Stimulated activated CD8-positive, alpha-beta memory T cell treated with anti-CD3 and anti-CD28 coated beads, Interleukin-7, amount 100 ng/mL, for 24 hours (primary cell): ENCODE data around the gene MACIR.

Experiments
- DNase-seq: peaks from one replicate; pipeline ENCODE4 v3.0.0-alpha.2; 2020; ENCODE audit warnings: low read depth

Gene MACIR

GRCh38 chr5:103245761-103246160 is 12.8 kb upstream of the MACIR start:
- no peak for DNase-seq

DNA sequence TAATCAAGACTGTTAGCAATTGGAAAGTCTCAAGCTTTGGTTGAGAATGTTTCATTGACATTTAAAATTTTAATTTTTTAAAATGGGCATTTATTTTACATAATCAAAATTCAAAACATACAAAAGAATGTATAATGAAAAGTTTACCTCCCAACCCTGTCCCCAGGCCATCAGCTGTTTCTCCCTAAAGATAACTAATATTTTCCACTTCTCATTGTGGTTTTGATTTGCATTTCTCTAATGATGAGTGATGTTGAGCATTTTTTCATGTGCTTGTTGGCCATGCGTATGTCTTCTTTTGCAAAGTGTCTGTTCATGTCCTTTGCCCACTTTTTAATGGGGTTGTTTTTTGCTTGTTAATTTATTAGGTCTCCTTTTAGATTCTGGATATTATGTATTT is 11.4 kb upstream of the MACIR start:
- DNase-seq = no peak

- no peak for DNase-seq
Measured at GRCh38 chr5:103249068-103249467, 9.5 kb upstream of the MACIR start.

DNA sequence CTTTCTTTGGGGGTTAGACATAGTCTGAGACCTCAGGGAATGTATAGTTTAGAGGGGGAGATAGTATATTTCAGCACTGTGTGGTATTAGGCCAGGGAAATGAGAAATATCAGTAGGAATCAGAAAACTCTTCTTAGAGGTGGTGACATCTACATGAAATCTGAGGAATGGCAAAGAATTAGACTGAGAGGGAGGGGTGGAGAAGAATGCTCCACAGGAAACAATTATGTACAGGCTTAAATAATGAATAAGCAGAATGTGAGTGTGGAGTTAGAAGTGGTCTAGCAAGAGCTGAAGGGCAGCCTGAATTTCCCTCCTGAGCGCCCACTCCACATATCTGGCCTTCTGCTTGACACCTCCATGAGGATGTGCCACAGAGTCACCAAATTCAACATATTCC is 3.6 kb upstream of the MACIR start:
- DNase-seq = no peak

GRCh38 chr5:103255691-103256090 is 2.9 kb upstream of the MACIR start:
- DNase-seq = no peak

- DNase-seq = no peak
Measured at GRCh38 chr5:103256178-103256577, 2.4 kb upstream of the MACIR start.

GRCh38 chr5:103258957-103259704 is 568 bp downstream of the MACIR start:
- peak; percentile 19 for DNase-seq

GRCh38 chr5:103259705-103260355 is 1.3 kb downstream of the MACIR start:
- DNase-seq = no peak

- DNase-seq = no peak
Measured at GRCh38 chr5:103260951-103261350, 2.4 kb downstream of the MACIR start.

DNA sequence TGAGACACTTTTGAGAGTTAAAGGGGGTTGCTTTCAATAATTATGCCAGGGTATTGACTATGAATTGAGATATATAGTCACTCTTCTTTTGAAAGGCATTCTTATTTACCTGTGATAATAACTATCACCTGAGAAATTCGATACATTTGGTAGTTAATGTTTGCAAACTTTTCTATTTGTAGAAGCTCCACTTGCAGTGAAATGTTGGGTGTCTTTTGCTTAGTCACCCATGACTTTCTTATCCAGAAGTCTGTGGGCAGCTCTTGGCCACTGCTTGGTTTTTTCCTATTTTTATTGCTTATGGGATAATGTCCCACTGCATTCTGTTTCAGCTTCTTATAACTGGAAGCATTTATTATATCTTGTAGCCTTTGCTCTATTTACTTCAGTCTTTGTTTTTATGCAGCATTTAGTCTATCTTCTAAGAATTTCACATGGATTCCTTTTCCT is 3.9 kb downstream of the MACIR start:
- no peak for DNase-seq

DNA sequence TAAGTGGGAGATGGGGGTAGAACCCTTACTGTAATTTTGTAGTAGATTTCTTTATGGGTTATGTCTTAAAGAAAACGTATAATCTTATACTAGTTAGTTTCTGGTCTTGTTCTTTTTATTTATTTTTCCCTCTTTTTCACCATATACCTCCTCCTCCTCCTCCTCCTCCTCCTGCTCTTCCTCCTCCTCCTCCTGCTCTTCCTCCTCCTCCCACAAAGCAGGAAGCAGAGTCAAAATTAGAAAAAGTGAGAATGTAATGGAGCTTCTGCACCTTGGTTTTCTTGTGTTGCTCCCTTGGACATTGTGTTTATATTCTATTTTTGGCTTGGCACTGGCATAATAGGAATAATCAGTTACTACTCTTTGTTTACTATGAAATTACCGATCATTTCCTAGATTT is 4.5 kb downstream of the MACIR start:
- no peak for DNase-seq

- DNase-seq = no peak
Measured at GRCh38 chr5:103264508-103264907, 5.9 kb downstream of the MACIR start.

GRCh38 chr5:103270581-103270980 is 12.0 kb downstream of the MACIR start:
- DNase-seq = no peak

- DNase-seq = no peak
Measured at GRCh38 chr5:103271570-103272289, 13.2 kb downstream of the MACIR start.

DNA sequence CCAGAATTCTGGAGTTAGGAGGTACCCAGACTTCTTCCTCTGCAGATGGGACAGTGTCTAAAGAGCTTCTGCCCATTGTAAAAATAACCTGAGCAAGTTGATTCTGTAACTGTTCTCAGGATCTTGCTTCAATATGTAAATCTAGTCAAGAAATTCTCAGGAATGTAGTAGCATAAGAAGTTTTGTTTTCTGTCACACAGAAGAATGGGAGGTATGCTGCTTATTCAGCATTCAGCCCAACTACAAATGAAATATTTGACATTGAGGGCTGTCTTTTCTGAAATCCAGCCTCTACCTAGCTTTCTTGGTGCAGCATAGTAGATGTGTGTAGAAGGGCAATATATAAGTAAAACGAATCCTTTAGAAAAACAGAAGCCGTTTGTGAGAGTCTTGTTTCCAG is 13.8 kb downstream of the MACIR start:
- no peak for DNase-seq

DNA sequence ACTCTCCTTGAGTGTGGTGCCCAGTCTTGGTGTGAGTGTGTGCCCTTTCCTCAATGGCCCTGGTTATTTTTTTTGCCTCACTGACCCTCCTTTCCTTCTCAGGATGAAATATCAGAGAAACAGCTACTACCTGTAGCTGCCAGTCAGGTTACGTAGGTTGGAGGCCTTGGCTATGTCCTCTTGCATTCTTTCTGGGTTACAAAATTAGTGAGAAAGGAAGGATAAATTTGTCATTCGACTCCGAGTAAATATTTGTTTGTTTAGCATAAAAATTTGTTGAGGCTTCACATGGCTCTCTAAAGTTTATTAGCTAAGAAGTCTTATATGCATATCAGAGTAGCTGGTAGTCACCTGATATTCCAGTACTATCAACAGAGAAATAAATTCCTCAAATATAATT is 15.4 kb downstream of the MACIR start:
- DNase-seq = no peak

DNA sequence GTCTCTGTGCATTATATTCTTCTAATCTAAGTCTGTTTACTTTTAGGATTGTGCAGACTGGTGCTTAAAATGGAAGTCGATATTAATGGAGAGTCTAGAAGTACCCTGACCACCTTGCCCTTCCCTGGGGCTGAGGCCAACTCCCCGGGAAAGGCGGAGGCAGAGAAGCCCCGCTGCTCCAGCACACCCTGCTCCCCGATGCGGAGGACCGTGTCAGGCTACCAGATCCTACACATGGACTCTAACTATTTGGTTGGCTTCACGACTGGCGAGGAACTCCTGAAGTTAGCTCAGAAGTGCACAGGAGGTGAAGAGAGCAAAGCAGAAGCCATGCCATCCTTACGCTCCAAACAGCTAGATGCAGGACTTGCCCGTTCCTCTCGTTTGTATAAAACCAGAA is 17.3 kb downstream of the MACIR start:
- no peak for DNase-seq

GRCh38 chr5:103280967-103281366 is 22.4 kb downstream of the MACIR start:
- no peak for DNase-seq

GRCh38 chr5:103283120-103283519 is 24.6 kb downstream of the MACIR start:
- no peak for DNase-seq

DNA sequence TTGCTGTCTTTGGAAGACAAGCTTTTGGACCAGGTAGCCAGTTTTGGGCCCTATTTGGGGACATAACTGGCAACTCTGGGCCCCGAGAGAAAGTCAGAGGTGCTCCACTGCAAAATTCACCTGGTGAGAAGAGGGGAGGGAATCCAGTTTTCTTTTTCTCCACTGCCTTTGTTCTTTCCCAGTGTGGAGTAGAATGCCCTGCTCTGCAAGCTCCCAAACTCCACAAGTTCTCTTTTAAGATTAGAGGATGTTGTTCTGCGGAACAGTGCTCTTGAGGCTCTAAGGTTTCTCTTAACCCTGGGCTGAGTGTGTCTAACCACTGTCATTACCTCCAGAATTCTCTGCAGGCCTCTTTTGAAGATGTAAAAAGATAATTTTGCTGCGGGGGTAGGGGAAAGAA is 25.3 kb downstream of the MACIR start:
- no peak for DNase-seq

- DNase-seq = no peak
Measured at GRCh38 chr5:103286622-103287021, 28.1 kb downstream of the MACIR start.

DNA sequence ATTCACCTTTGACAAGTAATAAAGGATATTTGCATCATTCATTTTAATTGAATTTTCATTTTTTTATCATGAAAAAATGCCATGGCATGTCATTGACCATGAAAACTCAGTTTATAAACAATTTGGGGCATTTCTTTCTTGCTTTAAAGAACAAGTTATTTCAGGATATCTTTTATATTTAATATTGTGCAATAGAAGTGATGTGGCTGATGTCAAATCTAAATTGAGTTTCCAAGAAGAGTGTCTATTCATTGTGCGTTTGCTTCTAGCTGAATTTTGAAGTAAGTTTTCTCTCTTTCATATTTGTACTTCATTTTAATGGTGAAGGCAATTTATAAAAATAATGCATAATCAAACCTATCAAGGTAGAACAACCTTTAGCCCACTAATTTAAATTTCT is 30.5 kb downstream of the MACIR start:
- DNase-seq = no peak

- no peak for DNase-seq
Measured at GRCh38 chr5:103290846-103291245, 32.3 kb downstream of the MACIR start.
